Gastroesophageal sphincter (tissue), 4 donors: ENCODE data around the gene EFNA2. TPM values are rescaled to one million over a fixed set of nuclear protein-coding genes. Genes with fewer than 3 reads are reported as not detected.

Source experiments
- ATAC-seq: fragments of 150-250 bp; one replicate; pipeline ENCODE4 v1.9.1; 2016; ENCODE audit warnings: mild to moderate bottlenecking, moderate library complexity
- H3K27ac ChIP-seq, 4 donors: fragments of 200-600 bp; sonication (generic) in 3 of 4; 1 replicate in 3 of 4; 2 replicates in 1 of 4; pipeline ENCODE4 v1.5.1; 2016 to 2019
- H3K27me3 ChIP-seq: fragments of 200-600 bp; sonication (generic); one replicate; pipeline ENCODE4 v1.5.1; 2019
- H3K36me3 ChIP-seq, 2 donors: fragments of 200-600 bp; sonication (generic); one replicate each; pipeline ENCODE4 v1.5.1; 2019; ENCODE audit warnings: control low read depth in 1 of 2
- H3K4me1 ChIP-seq, 3 donors: fragments of 200-600 bp; sonication (generic); 1 replicate in 2 of 3; 2 replicates in 1 of 3; pipeline ENCODE4 v1.5.1; 2016 to 2019; ENCODE audit warnings: control low read depth in 2 of 3
- H3K4me3 ChIP-seq, 2 donors: fragments of 200-600 bp; sonication (generic); one replicate each; pipeline ENCODE4 v1.5.1; 2019; ENCODE audit warnings: mild to moderate bottlenecking in 1 of 2, moderate library complexity in 1 of 2
- H3K9me3 ChIP-seq, 3 donors: fragments of 200-600 bp; sonication (generic); one replicate each; pipeline ENCODE4 v1.5.1; 2017 to 2019; ENCODE audit warnings: control low read depth in 2 of 3
- EP300 ChIP-seq: sonication (generic); formaldehyde crosslinking; IDR thresholded peaks from one replicate; pipeline ENCODE4 v1.6.1; 2017; ENCODE audit warnings: antibody characterized with exemption, mild to moderate bottlenecking
- POLR2A ChIP-seq, 2 donors: fragments of 450-650 bp; IDR thresholded peaks; one replicate each; pipeline ENCODE4 v1.6.1; 2017; ENCODE audit warnings: antibody characterized with exemption in 2 of 2, mild to moderate bottlenecking in 2 of 2, moderate library complexity in 1 of 2
- POLR2AphosphoS5 ChIP-seq: sonication (generic); formaldehyde crosslinking; IDR thresholded peaks from one replicate; pipeline ENCODE4 v1.6.1; 2017; ENCODE audit warnings: antibody characterized with exemption
- WGBS, 2 donors: methylation state at CpG; one replicate each; pipeline ENCODE4 v1.1.5; 2018; ENCODE audit warnings: low coverage in 1 of 2; 5-methylcytosine and 5-hydroxymethylcytosine counted together
- total RNA-seq, 4 donors: library from RNA; depleted of rRNA; stranded (reverse); fragments of >200 nt; gene quantifications; one replicate each; pipeline ENCODE4 v1.1.0, GENCODE V29; 2016
- TF ChIP-seq, protein P1 (sequence below), 4 experiments: fragments of 200-600 bp in 2 of 4; fragments of 450-650 bp in 2 of 4; sonication (generic) in 1 of 4; IDR thresholded peaks; one replicate each; pipeline ENCODE4 v1.5.1; 2017 to 2019; ENCODE audit warnings: antibody characterized with exemption in 4 of 4, mild to moderate bottlenecking in 2 of 4, moderate library complexity in 2 of 4

EFNA2 gene
- total RNA-seq, 4 donors from 2014 or later: not detected

GRCh38 chr19:1249990-1250436, 35.7 kb upstream of the EFNA2 start:
- Histone ChIP-seq H3K36me3 (peaks cover under 1 to 23% of the 10 kb centered on the region in 2 donors), H3K27me3 (no peaks in the 10 kb centered on the region), H3K4me1 (peaks cover under 1 to 75% (median 46%) of the 10 kb centered on the region in 3 donors), H3K9me3 (no peaks in the 10 kb centered on the region), H3K4me3 (peak overlapping the region; percentile 78 to 86), H3K27ac (peak overlapping the region; percentile 70 to 100 (median 100))
- ATAC-seq: no peak
- no CpG with 5 or more reads among the region's 67 CpGs for WGBS, 2 donors
- TF ChIP-seq POLR2A (IDR thresholded peaks at IDR 0.05): peak in 1 of 2 donors; percentile 95
- no peak for TF ChIP-seq POLR2AphosphoS5

DNA sequence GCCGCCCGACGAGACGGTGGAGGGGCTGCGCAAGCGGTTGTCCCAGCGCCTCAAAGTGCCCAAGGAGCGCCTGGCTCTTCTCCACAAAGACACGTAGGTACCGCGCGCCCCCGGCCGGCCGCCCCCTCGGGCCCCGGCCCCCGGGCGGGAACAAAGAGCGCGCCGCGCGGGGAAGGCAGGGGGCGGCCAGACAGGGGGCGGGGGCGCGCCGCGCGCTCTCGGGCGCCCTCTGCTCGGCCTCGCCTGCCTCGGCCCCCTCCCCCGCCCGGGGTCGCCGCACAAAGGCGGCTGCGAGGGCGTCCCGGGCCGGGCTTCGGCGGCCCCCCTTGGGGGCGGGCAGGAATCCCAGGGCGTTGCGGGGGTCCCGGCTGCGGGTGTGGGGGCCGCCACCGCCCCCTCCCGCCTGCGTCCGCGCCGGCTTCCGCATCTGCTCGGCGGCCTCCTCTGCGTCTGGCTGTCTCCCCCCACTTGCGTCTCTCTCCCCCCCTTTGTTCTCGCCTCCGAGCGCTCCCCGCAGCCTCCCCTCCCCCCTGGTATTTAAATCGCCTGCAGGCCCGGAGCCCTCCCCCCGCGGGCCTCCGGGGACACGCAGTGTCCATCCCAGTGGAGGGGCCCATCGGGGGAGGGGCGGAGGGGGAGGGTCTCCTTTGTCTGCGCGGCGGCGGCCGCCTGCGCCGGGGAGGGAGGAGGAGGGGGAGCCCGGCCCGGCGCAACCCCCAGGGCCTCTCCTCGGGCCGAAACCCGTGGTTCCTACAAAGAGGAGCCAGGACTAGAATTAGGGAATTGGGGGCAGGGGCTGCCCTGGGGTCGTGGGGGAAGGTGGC, 35.0 kb upstream of the EFNA2 start:
- WGBS, 2 donors: no CpG with 5 or more reads among the region's 90 CpGs
- peak overlapping the region; percentile 78 to 86 for H3K4me3 ChIP-seq
- no peaks in the 10 kb centered on the region for H3K9me3 ChIP-seq
- H3K36me3 ChIP-seq: peaks cover 3 to 30% of the 10 kb centered on the region in 2 donors
- H3K27ac ChIP-seq: peak overlapping the region; percentile 70 to 100 (median 100)
- ATAC-seq: no peak
- peaks cover 0 to 75% (median 46%) of the 10 kb centered on the region in 3 donors for H3K4me1 ChIP-seq
- no peaks in the 10 kb centered on the region for H3K27me3 ChIP-seq
- TF ChIP-seq, protein P1, sequence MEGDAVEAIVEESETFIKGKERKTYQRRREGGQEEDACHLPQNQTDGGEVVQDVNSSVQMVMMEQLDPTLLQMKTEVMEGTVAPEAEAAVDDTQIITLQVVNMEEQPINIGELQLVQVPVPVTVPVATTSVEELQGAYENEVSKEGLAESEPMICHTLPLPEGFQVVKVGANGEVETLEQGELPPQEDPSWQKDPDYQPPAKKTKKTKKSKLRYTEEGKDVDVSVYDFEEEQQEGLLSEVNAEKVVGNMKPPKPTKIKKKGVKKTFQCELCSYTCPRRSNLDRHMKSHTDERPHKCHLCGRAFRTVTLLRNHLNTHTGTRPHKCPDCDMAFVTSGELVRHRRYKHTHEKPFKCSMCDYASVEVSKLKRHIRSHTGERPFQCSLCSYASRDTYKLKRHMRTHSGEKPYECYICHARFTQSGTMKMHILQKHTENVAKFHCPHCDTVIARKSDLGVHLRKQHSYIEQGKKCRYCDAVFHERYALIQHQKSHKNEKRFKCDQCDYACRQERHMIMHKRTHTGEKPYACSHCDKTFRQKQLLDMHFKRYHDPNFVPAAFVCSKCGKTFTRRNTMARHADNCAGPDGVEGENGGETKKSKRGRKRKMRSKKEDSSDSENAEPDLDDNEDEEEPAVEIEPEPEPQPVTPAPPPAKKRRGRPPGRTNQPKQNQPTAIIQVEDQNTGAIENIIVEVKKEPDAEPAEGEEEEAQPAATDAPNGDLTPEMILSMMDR (IDR thresholded peaks at IDR 0.05): peak in 1 of 4 experiments; percentile 3
- no peak for TF ChIP-seq POLR2AphosphoS5
- TF ChIP-seq POLR2A (IDR thresholded peaks at IDR 0.05): peak; percentile 12 to 27
- no peak for TF ChIP-seq EP300

DNA sequence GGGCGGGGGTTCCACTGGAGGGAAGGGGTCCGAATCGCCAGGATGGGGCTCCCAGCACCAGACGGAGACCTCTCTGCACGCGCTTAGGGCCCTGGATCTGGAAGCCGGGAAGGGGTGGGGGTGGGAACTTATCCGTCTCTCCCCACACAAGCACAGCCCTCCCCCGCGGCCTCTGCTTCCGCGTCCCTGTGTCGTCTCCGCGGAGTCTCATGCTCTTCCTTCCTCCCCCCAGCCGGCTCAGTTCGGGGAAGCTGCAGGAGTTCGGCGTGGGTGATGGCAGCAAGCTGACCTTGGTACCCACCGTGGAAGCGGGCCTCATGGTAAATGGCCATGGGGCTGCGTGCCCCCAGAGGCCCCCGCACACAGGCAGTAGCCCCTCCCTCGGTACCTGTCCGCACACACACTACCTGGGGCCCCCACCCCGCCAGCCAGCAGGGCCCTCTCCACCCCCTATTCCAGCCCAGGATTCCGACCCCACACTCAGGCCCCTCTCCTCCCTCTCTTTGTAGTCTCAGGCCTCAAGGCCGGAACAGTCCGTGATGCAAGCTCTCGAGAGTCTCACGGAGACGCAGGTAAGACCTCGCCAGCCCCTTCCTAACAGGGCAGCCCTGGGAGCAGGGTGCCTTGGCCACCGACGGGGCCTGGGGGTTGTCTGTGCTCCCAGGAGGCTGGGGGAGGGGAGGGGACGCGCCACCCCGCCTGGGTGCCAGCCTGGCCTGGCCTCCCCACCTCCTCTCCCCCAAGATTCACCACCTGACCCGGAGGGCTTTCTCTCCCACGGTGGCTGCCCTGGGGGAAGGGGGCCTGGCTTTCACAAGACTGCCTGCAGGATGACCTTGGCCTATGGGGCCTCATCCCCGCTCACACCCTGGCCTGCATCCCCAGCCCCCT, 34.1 kb upstream of the EFNA2 start:
- 3% methylated on average over 4 of the region's 41 CpGs; no CpG with 5 or more reads in 1 of the 2 donors for whole genome bisulfite sequencing, 2 donors
- H3K4me1 ChIP-seq: peaks cover 0 to 75% (median 42%) of the 10 kb centered on the region in 3 donors
- H3K9me3 ChIP-seq: no peaks in the 10 kb centered on the region
- H3K4me3 ChIP-seq: peak overlapping the region; percentile 78 to 86
- TF ChIP-seq EP300: no peak
- peak; percentile 53 for TF ChIP-seq POLR2AphosphoS5
- TF ChIP-seq, protein P1 (IDR thresholded peaks at IDR 0.05): no peak
- TF ChIP-seq POLR2A (IDR thresholded peaks at IDR 0.05): peak; percentile 9 to 26
- no peak for ATAC-seq
- H3K27me3 ChIP-seq: no peaks in the 10 kb centered on the region
- H3K27ac ChIP-seq: peak overlapping the region; percentile 70 to 100 (median 100)
- peaks cover 3 to 39% of the 10 kb centered on the region in 2 donors for H3K36me3 ChIP-seq

DNA sequence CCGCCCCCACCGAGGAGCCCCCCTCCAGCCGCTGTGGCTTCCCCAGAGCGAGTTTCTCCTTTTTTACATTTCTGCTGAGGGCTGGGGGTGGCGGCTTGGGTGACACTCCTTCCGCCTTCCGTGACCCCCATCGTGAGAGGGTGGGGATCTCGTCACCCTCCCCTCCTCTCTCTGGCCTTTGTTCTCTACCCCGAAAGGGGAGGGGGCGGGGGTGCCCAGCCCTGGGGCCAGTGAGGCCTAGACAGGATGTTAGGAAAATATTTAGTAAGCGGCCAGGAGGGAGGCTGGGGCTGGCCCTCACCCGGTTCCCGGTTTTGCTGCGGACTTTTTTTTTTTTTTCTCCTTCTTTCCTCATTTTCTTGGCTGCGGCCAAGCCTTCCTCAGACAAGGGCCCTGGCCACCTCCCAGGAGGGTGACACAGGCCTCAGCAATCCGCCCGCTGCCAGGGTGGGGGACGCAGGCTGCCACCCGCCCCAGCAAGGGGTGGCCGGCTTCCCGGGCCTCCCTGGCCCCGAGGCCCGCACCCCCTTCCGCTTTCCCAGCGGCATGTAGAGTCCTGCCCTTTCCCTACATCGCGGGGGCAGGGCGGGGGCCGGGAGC, 33.4 kb upstream of the EFNA2 start:
- peak; percentile 57 for ATAC-seq
- Histone ChIP-seq H3K4me3 (peak overlapping the region; percentile 78 to 86), H3K27ac (peak overlapping the region; percentile 70 to 100 (median 100)), H3K9me3 (no peaks in the 10 kb centered on the region), H3K36me3 (peaks cover 3 to 46% of the 10 kb centered on the region in 2 donors), H3K27me3 (no peaks in the 10 kb centered on the region), H3K4me1 (peaks cover 0 to 75% (median 41%) of the 10 kb centered on the region in 3 donors)
- TF ChIP-seq EP300 (peak; percentile 31), POLR2AphosphoS5 (peak; percentile 96), POLR2A (IDR thresholded peaks at IDR 0.05) (peak in 1 of 2 donors; percentile 31)
- TF ChIP-seq, protein P1 (IDR thresholded peaks at IDR 0.05): no peak
- 0% methylated on average over 9 of the region's 30 CpGs; no CpG with 5 or more reads in 1 of the 2 donors for WGBS, 2 donors
